NCI-H1930 (cell line): ENCODE data around the gene VWA8.

ENCODE experiments used
- DNase-seq, 2 experiments: peaks; one replicate each; lab custom pipeline; 2025; lab: John Stamatoyannopoulos, UW

Gene VWA8

DNA sequence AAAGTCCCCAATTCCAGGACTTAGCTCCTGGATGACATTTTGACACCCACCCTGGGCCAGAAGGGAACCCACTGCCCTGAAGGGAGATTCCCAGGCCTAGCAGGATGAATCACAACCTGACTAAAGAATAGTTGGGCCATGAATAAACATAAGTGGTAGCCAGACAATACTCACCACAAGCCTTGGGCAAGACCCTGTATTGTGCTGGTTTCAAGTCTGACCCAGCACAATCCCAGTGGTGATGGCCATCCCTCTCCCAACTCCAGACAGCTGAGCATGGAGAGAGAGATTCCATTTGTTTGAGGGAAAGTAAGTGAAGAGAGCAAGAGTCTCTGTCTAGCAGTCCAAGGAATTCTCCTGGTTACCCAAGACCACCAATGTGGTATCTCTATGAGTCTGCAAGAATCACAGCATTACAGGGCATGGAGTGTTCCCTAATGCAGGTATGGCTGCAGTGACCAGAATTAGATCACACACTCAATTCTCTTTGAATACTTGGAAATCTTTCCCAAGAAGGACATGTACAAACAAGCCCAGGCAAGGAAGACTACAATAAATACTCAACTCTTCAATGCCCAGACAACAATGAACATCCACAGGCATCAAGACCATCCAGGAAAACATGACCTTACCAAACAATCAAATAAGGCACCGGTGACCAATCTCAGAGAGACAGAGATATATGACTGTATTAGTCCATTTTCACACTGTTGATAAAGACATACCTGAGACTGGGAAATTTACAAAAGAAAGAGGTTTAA is 158.0 kb downstream of the VWA8 start:
- no peak for DNase-seq

DNA sequence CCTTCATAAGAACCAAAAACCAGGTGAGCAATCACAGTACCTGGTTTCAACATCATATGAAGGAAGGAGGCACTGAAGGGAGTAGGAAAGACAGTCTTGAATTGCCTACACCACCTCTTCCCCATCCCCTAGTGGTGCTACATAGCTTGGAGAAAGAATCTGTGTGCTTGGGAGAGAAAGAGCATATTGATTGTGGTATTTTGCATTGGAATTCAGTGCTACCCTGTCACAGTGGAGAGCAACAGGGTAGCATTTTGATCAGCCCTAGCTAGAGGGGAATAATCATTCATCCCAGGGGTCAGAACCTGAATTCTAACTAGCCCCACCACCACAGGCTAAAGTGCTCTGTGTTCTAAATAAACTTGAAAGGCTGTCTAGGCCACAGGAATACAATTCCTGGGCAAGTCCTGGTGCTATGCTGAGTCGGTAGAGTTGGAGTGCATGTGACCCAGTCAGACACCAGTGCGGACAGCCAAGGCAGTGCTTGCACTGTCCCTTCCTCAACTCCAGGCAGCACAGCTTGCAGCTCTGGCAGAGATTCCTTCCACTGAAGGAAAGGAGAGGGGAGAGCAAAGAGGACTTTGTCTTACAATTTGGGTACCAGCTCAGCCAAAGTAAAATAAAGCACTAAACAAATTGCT is 158.7 kb downstream of the VWA8 start:
- no peak for DNase-seq

DNA sequence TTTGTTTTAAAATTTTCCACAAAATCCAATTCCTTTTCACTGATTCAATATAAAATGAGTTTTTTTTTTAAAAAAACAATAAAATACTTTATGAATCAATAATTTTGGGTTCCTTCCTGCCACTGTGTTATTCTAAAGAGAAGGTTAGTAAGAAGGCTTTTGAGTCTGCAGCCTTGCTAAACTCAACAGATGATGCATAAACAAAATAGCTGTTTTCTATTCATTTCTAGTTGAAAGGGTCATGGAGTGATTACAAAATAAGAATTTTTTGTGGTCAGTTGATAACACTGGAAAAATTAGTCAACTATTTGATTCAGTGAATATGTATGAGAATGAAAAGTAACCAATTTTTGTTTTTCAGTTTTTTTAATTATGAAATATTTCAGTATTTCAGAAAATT is 169.9 kb downstream of the VWA8 start:
- DNase-seq = no peak

DNA sequence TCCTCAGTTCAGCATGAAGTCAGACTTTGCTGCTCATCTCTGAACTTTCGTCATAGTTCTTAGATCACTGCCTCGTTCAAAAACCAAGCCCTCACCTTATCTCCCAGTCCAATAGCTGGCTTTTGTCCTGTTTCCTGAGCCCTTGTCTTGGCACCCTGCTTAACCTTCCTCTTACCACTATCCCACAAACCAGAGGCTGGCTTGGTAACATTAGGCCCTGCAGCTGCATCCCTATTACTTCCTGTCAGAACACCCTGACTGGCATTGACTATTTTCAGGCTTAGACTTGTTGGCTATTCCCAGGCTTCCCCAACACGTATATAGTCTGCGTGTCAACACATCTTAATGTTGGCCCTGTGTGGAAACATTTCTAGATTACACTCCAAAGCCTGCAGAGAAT is 172.4 kb downstream of the VWA8 start:
- no peak for DNase-seq

DNA sequence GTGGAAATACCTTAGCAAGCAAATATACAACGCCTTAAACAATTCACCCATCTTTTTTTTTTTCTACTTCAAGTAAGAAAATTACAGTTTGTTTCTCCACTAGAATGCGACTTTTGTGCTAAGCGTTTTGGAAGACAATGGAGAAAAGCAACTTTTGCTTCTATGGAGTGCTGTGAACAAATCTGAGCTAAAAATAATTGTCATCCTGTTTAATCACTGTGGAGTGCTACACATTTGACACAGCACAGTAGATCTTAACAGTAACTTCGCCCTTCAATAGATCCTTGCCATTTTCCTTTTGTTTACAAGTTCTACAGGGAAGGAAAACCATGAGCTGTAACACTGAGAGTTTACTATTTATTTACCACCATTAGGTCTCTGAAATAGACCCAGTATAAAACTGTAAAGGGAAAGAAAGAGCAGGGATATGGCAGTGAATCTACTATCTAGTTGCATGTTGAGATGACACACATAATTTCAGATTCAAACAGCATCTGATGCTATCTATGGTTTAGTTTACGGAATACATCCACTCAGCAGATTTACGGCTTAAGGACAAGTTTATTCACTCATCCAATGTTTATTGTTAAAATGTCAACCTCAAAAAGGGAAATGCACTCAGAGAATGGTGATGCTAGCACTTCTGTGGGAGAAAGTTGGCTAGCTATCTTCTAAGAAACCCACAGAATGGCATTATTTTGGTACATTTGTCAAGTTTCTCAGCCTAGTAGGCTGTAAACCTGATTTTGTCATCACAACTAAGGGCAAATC is 175.3 kb downstream of the VWA8 start:
- DNase-seq = no peak

DNA sequence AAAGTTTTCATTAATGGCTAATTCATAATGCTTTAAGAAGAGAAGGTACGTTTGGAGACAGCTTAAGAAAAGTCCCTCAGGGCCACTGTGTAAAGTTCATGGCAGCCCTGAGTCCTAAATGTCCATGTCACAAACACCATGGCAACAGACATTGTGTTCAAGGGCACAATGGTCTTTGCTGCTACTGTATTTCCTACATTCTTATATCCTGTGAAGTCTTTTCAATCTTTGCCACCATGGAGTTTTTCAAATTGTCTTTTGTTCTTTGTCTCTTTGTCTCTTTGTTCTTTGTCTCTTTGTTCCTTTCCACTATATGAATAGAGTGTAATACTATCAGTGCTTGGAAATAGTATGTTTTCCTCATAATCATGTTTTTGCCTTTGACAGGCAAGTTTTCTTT is 178.8 kb downstream of the VWA8 start:
- no peak for DNase-seq

DNA sequence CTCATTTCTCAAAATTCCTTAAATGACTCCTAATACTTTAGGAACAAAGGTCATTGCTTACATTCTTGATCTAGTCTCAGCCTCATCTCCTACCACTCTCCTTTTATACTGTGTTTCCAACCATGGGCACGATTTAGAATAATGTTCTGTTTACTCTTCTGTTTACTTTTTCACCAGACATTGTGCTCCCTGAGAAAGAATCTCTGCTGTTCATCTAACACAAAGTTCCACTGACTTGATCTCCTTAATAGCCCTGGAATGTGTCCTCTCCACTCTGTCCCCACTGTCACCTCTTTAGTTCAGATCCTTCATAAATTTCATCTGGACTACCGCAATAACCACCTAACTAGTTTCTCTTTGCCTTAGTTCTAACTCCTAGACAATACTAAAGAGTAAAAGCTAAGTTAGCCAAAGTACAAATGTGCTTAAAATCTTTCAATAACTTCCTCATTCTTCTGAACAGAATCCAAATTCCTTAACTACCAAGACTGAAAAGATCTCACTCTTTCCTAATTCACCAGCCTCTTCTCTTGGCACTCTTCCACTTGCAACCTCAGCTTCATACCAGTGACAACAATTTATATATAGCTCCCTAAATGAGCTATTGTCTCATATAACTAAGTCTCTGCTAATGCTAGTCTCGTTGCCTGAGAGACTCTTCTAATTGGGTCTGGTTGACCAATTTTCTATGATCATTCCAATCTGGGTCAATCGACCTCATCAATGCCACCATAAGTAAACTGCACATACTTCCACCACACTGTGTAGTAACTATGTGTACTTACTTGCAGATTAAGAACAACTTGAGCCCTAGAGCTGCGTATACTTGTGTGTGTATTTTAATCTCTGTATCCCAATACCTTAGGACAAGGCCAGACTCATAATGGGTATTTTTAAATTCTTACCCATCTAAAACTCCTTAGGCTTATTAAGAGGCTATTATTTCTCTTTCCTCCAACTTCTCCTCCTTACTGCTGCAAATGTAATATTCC is 179.9 kb downstream of the VWA8 start:
- no peak for DNase-seq

DNA sequence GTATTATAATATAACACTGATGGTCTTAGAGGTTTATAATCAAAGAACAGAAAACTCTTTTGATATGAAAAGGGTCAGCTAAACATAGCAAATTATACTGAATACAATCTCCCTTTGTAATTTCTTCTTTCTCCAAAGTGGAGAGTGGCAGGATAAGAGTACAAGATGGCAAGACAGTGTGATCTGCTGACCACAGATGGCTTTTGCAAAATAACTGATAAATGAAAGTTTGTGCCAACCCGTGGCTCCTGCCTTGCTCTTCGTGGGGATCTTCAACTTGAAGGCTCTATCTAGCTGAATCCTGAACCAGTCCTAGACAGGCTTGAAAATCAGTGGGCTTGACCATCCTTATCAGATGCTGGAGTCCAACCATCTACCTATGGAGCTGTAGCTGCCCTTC is 185.7 kb downstream of the VWA8 start:
- no peak for DNase-seq

DNA sequence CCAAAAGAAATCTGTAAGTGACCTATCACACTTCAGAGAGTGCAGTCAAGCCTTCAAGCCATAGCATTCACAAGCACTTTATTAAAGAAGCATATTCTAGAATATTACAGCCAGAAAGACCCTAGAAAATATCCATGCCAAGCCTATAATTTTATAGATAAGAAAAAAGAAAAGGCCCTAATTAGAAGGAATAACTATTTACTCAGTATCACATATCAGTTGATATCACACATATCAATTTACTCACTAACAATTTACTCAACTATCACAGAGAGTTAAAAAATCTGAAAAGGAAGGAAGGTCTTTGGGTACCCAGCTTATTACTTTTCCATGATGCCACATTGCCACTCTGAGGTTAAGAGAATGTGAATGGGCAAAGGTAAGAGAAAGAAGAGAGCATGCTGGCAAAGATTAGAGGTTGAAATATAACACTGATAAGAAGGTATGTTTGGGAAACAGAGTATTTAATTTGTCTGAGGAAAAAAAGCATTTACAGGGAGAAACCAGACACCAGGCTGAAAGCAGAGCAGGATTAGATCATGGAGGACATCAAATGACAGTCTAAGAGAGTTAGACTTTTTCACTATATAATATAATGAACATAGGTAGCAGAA is 186.2 kb downstream of the VWA8 start:
- DNase-seq = no peak

DNA sequence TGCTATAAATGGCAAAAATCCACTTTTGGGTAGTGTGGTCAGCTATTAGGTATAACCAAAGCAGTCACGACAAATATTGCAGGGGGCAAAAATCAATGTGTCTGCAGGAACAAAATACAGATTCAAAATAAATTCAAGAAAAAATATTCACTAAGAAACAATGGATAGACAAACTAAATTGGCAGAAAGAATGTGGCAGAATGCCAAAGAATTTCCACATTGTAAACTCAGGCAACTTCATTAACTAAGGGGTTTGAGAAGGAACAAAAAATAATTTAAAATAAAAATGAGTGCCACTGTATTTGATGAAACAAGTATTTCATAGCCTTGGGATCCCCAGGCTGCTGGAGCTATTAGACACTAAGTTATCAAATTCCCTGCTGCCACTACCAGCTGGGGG is 193.1 kb downstream of the VWA8 start:
- no peak for DNase-seq

DNA sequence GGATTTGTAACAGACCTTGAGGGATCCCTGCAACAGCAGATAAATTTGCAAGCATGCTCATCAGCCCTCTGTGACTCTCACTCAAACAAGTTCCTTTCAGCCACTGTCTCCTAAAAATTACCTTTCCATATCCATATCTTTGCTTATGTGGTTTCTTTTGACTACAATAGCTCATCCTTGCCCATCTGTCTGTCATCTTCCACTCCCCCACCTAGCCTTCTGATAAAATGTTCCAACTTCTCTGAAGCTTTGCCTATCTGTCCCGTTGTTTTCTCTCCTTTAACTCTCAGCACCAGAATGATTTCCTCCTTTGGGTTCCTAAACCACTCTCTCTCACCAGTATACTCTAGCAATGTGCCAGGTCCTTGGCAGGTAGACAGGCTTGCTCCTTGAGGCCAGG is 194.5 kb downstream of the VWA8 start:
- no peak for DNase-seq

DNA sequence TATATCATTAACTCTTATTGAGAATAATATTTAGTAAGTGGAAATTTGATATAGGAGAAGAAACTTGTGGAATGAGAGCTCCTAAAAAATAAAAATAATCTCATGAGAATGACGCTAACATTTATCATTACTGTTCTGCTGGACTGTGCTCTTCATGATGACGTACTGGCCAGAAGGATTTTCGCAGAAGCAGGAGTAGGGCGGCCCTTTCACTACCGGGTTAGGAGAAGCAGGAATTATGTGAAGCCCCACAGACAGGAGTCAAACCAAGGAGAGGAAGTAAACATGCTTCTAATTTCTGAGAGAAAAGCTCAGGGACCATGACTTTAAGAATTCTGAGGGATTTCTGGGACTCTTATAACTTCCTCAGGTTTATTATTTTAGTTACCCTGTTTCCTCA is 195.1 kb downstream of the VWA8 start:
- DNase-seq = no peak

DNA sequence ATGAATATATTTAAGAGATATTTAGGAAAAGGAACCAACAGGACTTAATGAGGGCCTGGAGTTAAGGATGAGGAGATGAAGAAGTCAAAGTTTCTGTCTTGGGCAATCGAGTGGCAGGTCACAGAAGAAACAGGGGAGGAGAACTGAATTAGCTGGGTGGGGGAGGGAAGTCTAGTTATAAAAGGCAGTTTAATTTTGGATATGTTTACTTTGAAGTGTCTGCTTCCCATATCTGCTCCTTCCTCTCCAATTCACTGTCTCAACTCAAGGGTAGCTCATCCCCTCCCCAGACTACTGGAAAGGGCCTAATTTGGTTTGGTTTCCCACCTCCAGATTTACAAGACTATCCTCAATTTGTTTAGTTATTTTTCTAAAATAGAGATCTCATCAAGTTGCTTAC is 195.9 kb downstream of the VWA8 start:
- DNase-seq = no peak

DNA sequence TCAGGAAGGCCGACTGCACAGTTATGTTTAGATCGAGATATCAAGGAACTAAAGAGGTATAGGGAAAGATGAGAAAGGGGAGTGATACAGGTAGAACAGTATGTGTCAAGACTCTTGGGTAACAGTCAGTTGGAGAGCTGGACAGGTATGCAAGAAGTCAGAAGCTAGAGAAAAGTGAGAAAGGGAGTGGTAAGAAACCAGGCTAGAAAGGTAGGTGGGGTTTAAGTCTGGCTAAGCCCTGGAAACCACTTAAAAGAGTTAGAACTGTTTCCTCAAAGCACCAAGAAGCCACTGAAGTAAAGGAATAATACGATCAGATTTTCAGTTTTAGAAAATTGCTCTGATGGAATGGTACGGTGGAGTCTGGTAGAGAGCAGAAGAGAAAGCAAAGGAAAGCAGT is 196.4 kb downstream of the VWA8 start:
- DNase-seq = no peak

DNA sequence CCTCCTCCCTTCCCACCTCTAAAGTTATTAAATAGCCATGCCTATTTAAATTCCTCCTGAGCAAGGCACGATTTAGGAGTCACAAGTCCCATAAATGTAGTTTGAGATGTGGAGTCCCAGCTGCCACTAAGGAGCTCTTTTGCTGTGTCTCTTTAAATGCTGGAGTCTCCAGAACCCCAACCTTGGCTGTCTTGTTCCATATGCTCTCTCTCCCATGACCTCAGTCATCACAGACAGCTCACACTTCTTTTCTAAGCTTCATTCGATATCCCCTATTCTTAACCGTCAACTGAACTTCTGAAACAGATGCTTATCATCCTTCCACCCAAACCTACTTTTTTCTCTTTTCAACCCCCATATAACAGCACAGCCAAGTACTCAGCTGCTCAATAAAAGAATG is 197.1 kb downstream of the VWA8 start:
- no peak for DNase-seq

DNA sequence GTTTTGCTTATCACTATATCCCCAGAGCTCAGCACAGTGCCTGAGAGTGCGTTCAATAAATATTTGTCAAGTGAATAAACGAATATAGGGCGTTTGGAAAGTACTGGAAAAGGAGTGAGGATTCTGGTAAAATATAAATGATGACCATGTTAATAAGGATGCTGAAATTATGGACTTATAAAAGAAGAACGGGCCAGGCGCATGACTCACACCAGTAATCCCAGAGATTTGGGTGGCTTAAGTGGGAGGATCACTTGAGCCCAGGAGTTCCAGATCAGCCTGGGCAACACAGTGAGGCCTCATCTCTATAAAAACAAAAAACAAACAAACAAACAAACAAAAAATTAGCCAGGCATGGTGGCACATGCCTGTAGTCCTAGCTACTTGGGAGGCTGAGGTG is 198.1 kb downstream of the VWA8 start:
- DNase-seq = no peak

DNA sequence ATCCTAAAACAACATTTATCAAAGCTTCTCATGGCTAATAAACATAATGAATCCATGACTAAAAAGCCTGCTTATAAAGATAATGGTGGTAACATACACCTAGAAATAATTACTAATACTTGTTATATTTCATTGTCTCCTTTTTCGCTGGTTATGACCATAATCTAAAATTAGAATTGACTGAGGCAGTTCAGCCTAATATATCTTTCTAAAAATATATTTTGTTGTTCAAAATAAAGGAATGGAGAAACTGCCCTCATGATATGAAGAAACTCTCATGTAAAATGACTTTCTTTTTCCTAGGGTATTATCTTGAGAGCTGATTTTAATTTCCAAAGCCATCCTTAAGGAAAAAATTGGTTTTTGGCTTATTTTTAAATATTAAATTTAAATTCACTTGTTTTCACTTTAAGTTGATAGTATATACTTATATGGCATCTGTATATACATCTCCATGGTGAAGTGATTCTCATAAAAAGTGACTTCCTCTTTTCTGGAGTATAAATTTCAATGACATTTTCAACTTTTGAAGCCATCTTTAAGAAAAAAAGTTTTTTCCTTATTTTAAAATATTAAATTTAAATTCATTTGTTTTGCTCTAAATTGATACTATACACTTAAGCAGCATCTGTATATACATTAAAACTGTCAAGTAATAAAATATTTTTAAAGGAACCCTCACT is 204.6 kb downstream of the VWA8 start:
- no peak for DNase-seq

DNA sequence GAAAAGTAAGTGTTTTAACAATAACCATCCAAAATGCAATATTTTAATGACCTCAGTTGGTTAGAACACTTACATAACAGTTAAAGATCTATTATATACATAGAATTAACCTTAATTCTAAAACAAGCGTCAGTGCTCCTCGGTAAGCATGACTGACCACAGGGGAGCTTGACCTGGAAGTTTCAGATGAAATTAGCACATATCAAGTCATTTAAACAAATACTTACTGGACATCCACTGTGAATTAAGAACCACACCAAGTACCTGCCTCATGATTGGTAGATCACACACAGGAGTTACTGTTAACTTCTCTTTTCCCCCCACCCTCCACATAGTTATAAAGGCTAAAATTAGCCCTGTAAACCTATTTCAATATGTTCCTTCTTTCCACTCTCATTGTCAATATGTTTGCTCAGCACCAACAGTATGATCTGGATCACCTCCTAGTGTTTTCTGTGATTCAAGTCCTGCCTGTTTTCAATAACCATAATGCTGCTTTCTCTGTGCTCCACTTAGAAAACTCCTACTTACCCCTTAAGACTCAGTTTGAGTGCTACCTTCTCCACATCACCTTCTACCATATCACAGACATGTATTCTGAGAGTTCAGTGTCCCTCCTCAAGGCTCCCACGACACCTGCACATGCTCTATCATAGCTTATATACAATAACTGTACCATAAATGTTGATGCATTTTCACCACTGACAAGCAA is 209.0 kb downstream of the VWA8 start:
- DNase-seq = no peak

DNA sequence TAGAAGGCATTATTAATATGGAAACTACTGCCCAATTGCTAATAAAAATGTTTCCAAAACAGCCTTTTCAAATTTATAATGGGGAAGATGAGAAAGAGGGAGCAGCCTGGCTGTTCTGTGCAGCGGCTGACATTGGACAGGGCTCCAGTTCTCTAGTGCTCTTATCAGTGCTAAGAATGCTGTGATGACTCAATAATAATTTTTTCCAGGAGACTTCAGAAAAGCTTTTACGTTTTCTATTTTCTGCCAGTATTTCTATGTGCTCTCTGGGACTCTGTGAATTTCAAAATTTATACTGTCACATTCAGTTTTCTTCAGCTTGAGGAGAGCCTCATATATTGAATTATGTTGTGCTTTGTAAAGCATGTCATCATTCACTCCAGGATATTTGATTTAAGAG is 209.6 kb downstream of the VWA8 start:
- DNase-seq = no peak

DNA sequence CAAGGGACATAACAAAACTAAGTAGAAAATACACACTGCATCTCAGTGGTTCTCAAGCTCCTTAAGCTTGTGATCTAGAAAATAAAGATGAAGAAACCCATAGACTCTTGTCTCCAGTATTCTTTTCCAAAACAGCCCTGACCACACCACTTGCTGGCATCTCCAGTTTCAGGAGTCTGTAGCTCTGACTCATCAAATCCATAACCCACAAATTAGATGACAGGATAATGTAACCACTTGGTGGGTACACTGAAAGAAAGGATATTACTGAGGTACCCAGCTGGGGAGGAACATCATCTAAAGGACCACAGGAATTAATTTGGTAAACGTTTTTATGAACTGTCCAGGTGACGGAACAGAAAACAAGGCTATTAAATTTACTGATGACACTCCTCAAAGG is 214.7 kb downstream of the VWA8 start:
- DNase-seq = no peak
